Measurements from ENCODE around the gene HOXA7.

DNA sequence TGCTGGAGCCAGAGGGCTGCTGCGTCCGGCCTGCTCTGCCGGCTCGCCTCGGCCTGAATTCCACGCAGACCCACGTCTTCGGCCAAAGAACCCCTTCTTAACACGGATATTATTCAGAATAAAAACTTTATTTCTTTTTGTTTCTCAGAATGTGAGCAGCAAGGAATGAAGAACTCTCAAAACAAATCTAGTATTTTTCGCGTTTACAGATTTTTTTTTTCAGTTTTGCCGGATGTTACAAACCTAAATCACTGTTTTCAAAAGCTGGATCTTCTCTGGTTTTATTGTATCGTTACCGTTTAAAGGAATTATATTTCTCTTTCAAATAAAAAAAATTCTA, 49.6 kb downstream of the HOXA7 start:
- TF ChIP-seq, protein P1, sequence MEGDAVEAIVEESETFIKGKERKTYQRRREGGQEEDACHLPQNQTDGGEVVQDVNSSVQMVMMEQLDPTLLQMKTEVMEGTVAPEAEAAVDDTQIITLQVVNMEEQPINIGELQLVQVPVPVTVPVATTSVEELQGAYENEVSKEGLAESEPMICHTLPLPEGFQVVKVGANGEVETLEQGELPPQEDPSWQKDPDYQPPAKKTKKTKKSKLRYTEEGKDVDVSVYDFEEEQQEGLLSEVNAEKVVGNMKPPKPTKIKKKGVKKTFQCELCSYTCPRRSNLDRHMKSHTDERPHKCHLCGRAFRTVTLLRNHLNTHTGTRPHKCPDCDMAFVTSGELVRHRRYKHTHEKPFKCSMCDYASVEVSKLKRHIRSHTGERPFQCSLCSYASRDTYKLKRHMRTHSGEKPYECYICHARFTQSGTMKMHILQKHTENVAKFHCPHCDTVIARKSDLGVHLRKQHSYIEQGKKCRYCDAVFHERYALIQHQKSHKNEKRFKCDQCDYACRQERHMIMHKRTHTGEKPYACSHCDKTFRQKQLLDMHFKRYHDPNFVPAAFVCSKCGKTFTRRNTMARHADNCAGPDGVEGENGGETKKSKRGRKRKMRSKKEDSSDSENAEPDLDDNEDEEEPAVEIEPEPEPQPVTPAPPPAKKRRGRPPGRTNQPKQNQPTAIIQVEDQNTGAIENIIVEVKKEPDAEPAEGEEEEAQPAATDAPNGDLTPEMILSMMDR (IDR thresholded peaks at IDR 0.05): no peak
- no peak for TF ChIP-seq POLR2A (IDR thresholded peaks at IDR 0.05)
